ENCODE measurements around the gene DAGLB. TPM values are rescaled to one million over a fixed set of nuclear protein-coding genes. Genes with fewer than 3 reads are reported as not detected.

DAGLB gene
- total and polyA plus RNA-seq, 2 of the 8 experiments (the other 6 are each of a cell fraction or from before 2014, with no cell fraction given), result 27.0 to 39.6 TPM

- Histone ChIP-seq H2BK20ac (ENCODE audit: low read length) (no peak overlapping the region), H3K4me3 (ENCODE audit: extremely low read depth in 1 of 4, insufficient read depth in 2 of 4, low read depth in 3 of 4, low read length in 4 of 4) (no peak overlapping the region), H4K5ac (ENCODE audit: insufficient read length, low read depth, low read length) (no peak overlapping the region), H2BK5ac (ENCODE audit: low read depth, low read length) (no peak overlapping the region), H4K91ac (replicated peaks; ENCODE audit: insufficient read length, low read length) (no peak overlapping the region), H2AFZ (ENCODE audit: low read length) (no peak overlapping the region), H2AK5ac (ENCODE audit: low read depth, low read length) (no peak overlapping the region), H3K23me2 (ENCODE audit: low read depth, low read length) (no peaks in the 10 kb centered on the region), H3K9me3 (ENCODE audit: insufficient read depth in 2 of 2, low read depth in 1 of 2, low read length in 1 of 2) (no peaks in the 10 kb centered on the region), H3K79me1 (ENCODE audit: low read depth, low read length) (no peaks in the 10 kb centered on the region), H3K4me2 (ENCODE audit: insufficient read depth in 1 of 2, low read depth in 2 of 2, low read length in 2 of 2) (no peak overlapping the region), H3K4ac (replicated peaks; ENCODE audit: insufficient read length, low read depth, low read length) (no peak overlapping the region), H3K27ac (ENCODE audit: low read depth, low read length) (no peak overlapping the region), H2BK15ac (ENCODE audit: low read length) (no peak overlapping the region), H3K36me3 (ENCODE audit: control insufficient read depth in 2 of 4, insufficient read depth in 4 of 4, low read length in 3 of 4) (no peaks in the 10 kb centered on the region; a peak in 1 of 8 replicates), H3K27me3 (replicated peaks in 1 of 4; ENCODE audit: control insufficient read depth in 3 of 4, extremely low read depth in 1 of 4, insufficient read depth in 3 of 4, low read length in 3 of 4) (no peaks in the 10 kb centered on the region), H4K20me1 (replicated peaks in 1 of 2; ENCODE audit: control insufficient read depth in 1 of 2, insufficient read depth in 2 of 2, low read length in 2 of 2) (no peaks in the 10 kb centered on the region), H3K9ac (replicated peaks in 1 of 4; ENCODE audit: extremely low read depth in 1 of 4, low read depth in 3 of 4, low read length in 3 of 4) (0 out of 7 replicates have a peak overlapping the region, but pooled peaks of 1 of the 4 experiments have one; percentile 37), H3K18ac (ENCODE audit: extremely low read depth, low read length) (no peak overlapping the region), H3K14ac (ENCODE audit: insufficient read length) (no peak overlapping the region), H3K56ac (replicated peaks; ENCODE audit: insufficient read length, low read depth, low read length) (no peak overlapping the region), H2BK120ac (replicated peaks; ENCODE audit: low read depth, low read length) (no peak overlapping the region), H3K23ac (ENCODE audit: insufficient read length) (no peak overlapping the region), H3K4me1 (replicated peaks in 1 of 4; ENCODE audit: control insufficient read depth in 3 of 4, insufficient read depth in 4 of 4, low read length in 3 of 4) (no peaks in the 10 kb centered on the region), H3K79me2 (ENCODE audit: control insufficient read depth in 1 of 2, insufficient read depth in 2 of 2, low read length in 2 of 2) (no peaks in the 10 kb centered on the region), H2BK12ac (ENCODE audit: low read depth, low read length) (no peak overlapping the region), H4K8ac (ENCODE audit: extremely low read depth, insufficient read depth, low read length) (no peak overlapping the region)
- ChIA-PET CTCF (ENCODE audit: partially characterized antibody) (no interaction called here), POLR2A (ENCODE audit: partially characterized antibody) (interaction anchor here (1.0 to 1.4 kb wide), 4 partner anchors 9 to 48 kb away, joined by 3 to 4 read pairs (median 3); partner anchors contain the start of gene DAGLB)
- no peak for FAIRE-seq
- no peak for TF ChIP-seq JUN (IDR thresholded peaks at IDR 0.05; ENCODE audit: low read depth, low read length)
- TF ChIP-seq EP300 (IDR thresholded peaks at IDR 0.05; ENCODE audit: borderline replicate concordance in 1 of 2, low read depth in 2 of 2, low read length in 2 of 2), result no peak
- DNase-seq (ENCODE audit: low read depth in 1 of 2, low spot score in 2 of 2), result no peak
- 92% methylated on average over 4 of the region's 6 CpGs; no CpG with 5 or more reads in 1 of the 2 experiments for WGBS, 2 experiments (ENCODE audit: extremely low coverage in 1 of 2, insufficient coverage in 1 of 2, insufficient read length in 1 of 2, insufficient replicate concordance in 2 of 2, low coverage in 1 of 2, low lambda C conversion rate in 2 of 2, missing lambda C conversion rate in 1 of 2)
These were observed 48.0 kb upstream of the DAGLB start for GRCh38 chr7:6495597-6496262.
